NT2/D1 (cell line): Measurements from ENCODE around the gene TMCC1.

ENCODE experiments used
- SUZ12 ChIP-seq: IDR thresholded peaks from 2 replicates; pipeline ENCODE4 v1.6.1; 2011; ENCODE audit not compliant: insufficient read length, insufficient read depth; ENCODE audit errors: extremely low read depth
- YY1 ChIP-seq: IDR thresholded peaks from 2 replicates; pipeline ENCODE4 v1.6.1; 2011; ENCODE audit not compliant: insufficient read length, insufficient read depth
- ZNF274 ChIP-seq: IDR thresholded peaks from 2 replicates; pipeline ENCODE4 v1.6.1; 2011; ENCODE audit warnings: mild to moderate bottlenecking, low read depth, low read length

DNA sequence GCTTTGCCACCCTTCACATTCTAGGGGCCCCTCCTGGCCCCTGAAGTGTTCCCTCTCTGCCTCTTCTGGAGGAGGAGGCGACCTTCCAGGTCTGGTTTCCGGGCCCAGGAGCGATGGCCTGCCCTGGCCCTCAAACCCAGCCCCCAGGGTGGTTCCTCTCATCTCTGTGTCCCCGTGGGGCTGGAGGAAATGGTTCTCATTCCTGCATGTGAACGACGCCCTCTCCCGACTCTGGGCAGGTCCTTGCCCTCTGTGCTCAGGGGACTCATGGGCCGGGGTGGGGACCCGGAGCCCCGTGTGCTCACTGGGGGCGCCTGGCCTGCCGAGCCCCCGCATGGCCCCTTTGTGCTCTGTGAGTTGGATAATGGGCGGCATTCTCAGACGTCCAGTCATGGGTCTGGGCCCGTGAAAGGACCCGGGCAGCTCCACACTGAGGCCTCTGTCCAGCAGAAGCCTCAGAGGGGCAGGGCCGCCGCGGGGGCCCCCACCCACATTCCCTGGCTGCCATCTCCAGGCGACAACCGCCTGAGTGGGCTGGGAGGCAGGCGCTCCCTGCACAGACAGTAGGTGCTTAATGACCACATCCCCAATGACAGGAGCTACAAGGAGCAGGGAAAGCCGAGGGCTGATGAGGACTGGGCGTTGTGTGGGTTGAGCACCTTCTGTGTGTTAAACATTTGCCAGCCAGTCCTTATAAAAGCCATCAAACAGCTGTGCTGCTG lies 281.5 kb downstream of the TMCC1 start:
- no peak for TF ChIP-seq ZNF274
- no peak for TF ChIP-seq YY1
- no peak for TF ChIP-seq SUZ12
